GM12878 (cell line): ENCODE results near the gene SUPT3H.

Experiments
- BHLHE40 ChIP-seq, 2 experiments: fragments of 450-650 bp in 1 of 2; IDR thresholded peaks; 2 replicates each; pipeline ENCODE4 v1.6.1; 2011 to 2017; ENCODE audit warnings: low read depth in 2 of 2, borderline replicate concordance in 1 of 2, improper control_type of control experiment in 1 of 2, low read length in 1 of 2, mild to moderate bottlenecking in 1 of 2
- CTCF ChIP-seq, 3 experiments: IDR thresholded peaks in 2 of 3; conservative IDR thresholded peaks in 1 of 3; 2 replicates each; pipeline ENCODE4 v1.5.1; 2011; ENCODE audit warnings: low read depth in 3 of 3, low read length in 3 of 3, mild to moderate bottlenecking in 3 of 3, control low read depth in 2 of 3, moderate library complexity in 2 of 3, inconsistent platforms in 1 of 3, mixed read lengths in 1 of 3; ENCODE audit not compliant: control insufficient read depth in 2 of 3, insufficient read depth in 1 of 3; ENCODE audit errors: extremely low read depth in 1 of 3
- ESRRA ChIP-seq: IDR thresholded peaks from 2 replicates; pipeline ENCODE4 v1.6.1; 2012; ENCODE audit warnings: mild to moderate bottlenecking, low read length, improper control_type of control experiment
- IRF4 ChIP-seq: IDR thresholded peaks from 2 replicates; pipeline ENCODE4 v1.6.1; 2011; ENCODE audit warnings: low read depth, low read length
- MTA3 ChIP-seq: IDR thresholded peaks from 2 replicates; pipeline ENCODE4 v1.6.1; 2012; ENCODE audit warnings: low read length, inconsistent platforms, borderline replicate concordance
- POLR2A ChIP-seq: IDR thresholded peaks from 2 replicates; pipeline ENCODE4 v1.6.1; 2011; ENCODE audit warnings: low read depth, mild to moderate bottlenecking, low read length

- TF ChIP-seq ESRRA = no peak
- TF ChIP-seq POLR2A = no peak
- no peak for TF ChIP-seq IRF4
- TF ChIP-seq CTCF (IDR thresholded peaks at IDR 0.05 in 2 of 3, conservative IDR thresholded peaks at IDR 0.05 in 1 of 3; ENCODE audit: control insufficient read depth in 2 of 3, extremely low read depth in 1 of 3, insufficient read depth in 1 of 3, low read depth in 3 of 3, low read length in 3 of 3) = no peak
- no peak for TF ChIP-seq MTA3
- TF ChIP-seq BHLHE40 (IDR thresholded peaks at IDR 0.05; ENCODE audit: borderline replicate concordance in 1 of 2, low read depth in 2 of 2, low read length in 1 of 2) = no peak
Measured at GRCh38 chr6:45075246-45075645, 302.5 kb downstream of the SUPT3H start.
